GM23338 (cell line): ENCODE results near the gene NPB. TPM values are rescaled to one million over a fixed set of nuclear protein-coding genes. Genes with fewer than 3 reads are reported as not detected.

Source experiments
- ATAC-seq: fragments of 200-7000 bp; cut with Tn5 transposase; 3 replicates; pipeline ENCODE4 v1.9.1; 2020
- DNase-seq: peaks from one replicate; pipeline ENCODE4 v3.0.0-alpha.2; 2015; ENCODE audit warnings: low spot score
- H2AFZ ChIP-seq: fragments of 200-600 bp; sonication (generic); 2 replicates; pipeline ENCODE4 v1.8.0; 2016; ENCODE audit warnings: antibody characterized with exemption, mild to moderate bottlenecking, moderate library complexity
- H3F3A ChIP-seq: fragments of 200-600 bp; sonication (generic); replicated peaks from 2 replicates; pipeline ENCODE4 v1.8.0; 2017; ENCODE audit warnings: antibody characterized with exemption, mixed run types, low read depth
- H3K27ac ChIP-seq: fragments of 200-600 bp; sonication (generic); 2 replicates; pipeline ENCODE4 v1.6.1; 2016; ENCODE audit warnings: low read depth
- H3K27me3 ChIP-seq: fragments of 200-600 bp; sonication (generic); 2 replicates; pipeline ENCODE4 v1.8.0; 2016; ENCODE audit warnings: mild to moderate bottlenecking, mixed run types, moderate library complexity; ENCODE audit not compliant: insufficient read depth
- H3K36me3 ChIP-seq: fragments of 200-600 bp; sonication (generic); 2 replicates; pipeline ENCODE4 v1.8.0; 2016; ENCODE audit warnings: mild to moderate bottlenecking; ENCODE audit not compliant: insufficient read depth
- H3K4me1 ChIP-seq: fragments of 200-600 bp; sonication (generic); 2 replicates; pipeline ENCODE4 v1.8.0; 2016; ENCODE audit warnings: mild to moderate bottlenecking, moderate library complexity; ENCODE audit not compliant: insufficient read depth
- H3K4me2 ChIP-seq: fragments of 200-600 bp; sonication (generic); 2 replicates; pipeline ENCODE4 v1.7.1; 2017; ENCODE audit warnings: mixed run types
- H3K4me3 ChIP-seq: fragments of 200-600 bp; sonication (generic); 2 replicates; pipeline ENCODE4 v1.6.1; 2016; ENCODE audit warnings: mixed run types
- H3K79me2 ChIP-seq: fragments of 200-600 bp; sonication (generic); replicated peaks from 2 replicates; pipeline ENCODE4 v1.8.0; 2017; ENCODE audit warnings: mild to moderate bottlenecking; ENCODE audit not compliant: insufficient read depth
- H3K9me2 ChIP-seq: fragments of 200-600 bp; sonication (generic); 2 replicates; pipeline ENCODE4 v1.8.0; 2017; ENCODE audit not compliant: insufficient read depth
- H4K20me1 ChIP-seq: fragments of 200-600 bp; sonication (generic); replicated peaks from 2 replicates; pipeline ENCODE4 v1.8.0; 2017; ENCODE audit warnings: mild to moderate bottlenecking; ENCODE audit not compliant: insufficient read depth
- H3K27ac Mint-ChIP-seq: 2 replicates; pipeline ENCODE4 v1.8.0; 2020; ENCODE audit warnings: inconsistent platforms, mild to moderate bottlenecking, moderate library complexity, mixed read lengths
- H3K27me3 Mint-ChIP-seq: 3 replicates; pipeline ENCODE4 v1.8.0; 2022; ENCODE audit warnings: low read depth, mild to moderate bottlenecking, moderate library complexity, mixed read lengths, inconsistent platforms; ENCODE audit not compliant: insufficient read depth, poor library complexity
- H3K36me3 Mint-ChIP-seq: 3 replicates; pipeline ENCODE4 v1.8.0; 2021; ENCODE audit warnings: low read depth, mild to moderate bottlenecking, inconsistent platforms, moderate library complexity, mixed read lengths
- H3K4me1 Mint-ChIP-seq: 3 replicates; pipeline ENCODE4 v1.8.0; 2020; ENCODE audit warnings: mild to moderate bottlenecking, inconsistent platforms, mixed read lengths
- H3K4me3 Mint-ChIP-seq: 3 replicates; pipeline ENCODE4 v1.8.0; 2021; ENCODE audit warnings: moderate library complexity, mild to moderate bottlenecking, inconsistent platforms, mixed read lengths
- H3K9me3 Mint-ChIP-seq: 3 replicates; pipeline ENCODE4 v1.8.0; 2020; ENCODE audit warnings: moderate library complexity, mild to moderate bottlenecking, inconsistent platforms, mixed read lengths
- CREB1 ChIP-seq: fragments of 250-450 bp; sonication (Bioruptor Pico); IDR thresholded peaks from 2 replicates; pipeline ENCODE4 v1.5.0; 2020; ENCODE audit warnings: low read depth, mild to moderate bottlenecking, moderate library complexity
- NANOG ChIP-seq: IDR thresholded peaks from 2 replicates; pipeline ENCODE4 v1.6.1; 2016; ENCODE audit warnings: antibody characterized with exemption, borderline replicate concordance
- POLR2AphosphoS5 ChIP-seq: IDR thresholded peaks from 2 replicates; pipeline ENCODE4 v1.6.1; 2016; ENCODE audit warnings: antibody characterized with exemption, low read depth
- polyA plus RNA-seq: library from polyadenylated mRNA; unstranded; fragments of >200 nt; fragmentation: Nextera tagmentation; extraction: Ambion mirVana; gene quantifications from 2 replicates; pipeline ENCODE4 v1.2.1, GENCODE V29; 2016
- total RNA-seq: library from RNA; depleted of rRNA; stranded (reverse); fragments of >200 nt; shearing (Covaris generic); gene quantifications from 2 replicates; pipeline ENCODE4 v1.2.3, GENCODE V29; 2014
- TF ChIP-seq, protein P1 (sequence below), 2 experiments: fragments of 200-600 bp in 1 of 2; sonication (generic) in 1 of 2; conservative IDR thresholded peaks; 2 replicates each; pipeline versions ENCODE4 v1.5.1 to v1.6.1; 2016 to 2017; ENCODE audit warnings: antibody characterized with exemption in 2 of 2, low read depth in 2 of 2, mild to moderate bottlenecking in 2 of 2, moderate library complexity in 1 of 2
- TF ChIP-seq, protein P2 (sequence below): IDR thresholded peaks from one replicate; pipeline ENCODE4 v1.6.1; 2018; ENCODE audit warnings: antibody characterized with exemption; ENCODE audit not compliant: unreplicated experiment

The NPB gene
- total and polyA plus RNA-seq, 2 experiments from 2014 or later = 3.6 to 3.8 TPM

DNA sequence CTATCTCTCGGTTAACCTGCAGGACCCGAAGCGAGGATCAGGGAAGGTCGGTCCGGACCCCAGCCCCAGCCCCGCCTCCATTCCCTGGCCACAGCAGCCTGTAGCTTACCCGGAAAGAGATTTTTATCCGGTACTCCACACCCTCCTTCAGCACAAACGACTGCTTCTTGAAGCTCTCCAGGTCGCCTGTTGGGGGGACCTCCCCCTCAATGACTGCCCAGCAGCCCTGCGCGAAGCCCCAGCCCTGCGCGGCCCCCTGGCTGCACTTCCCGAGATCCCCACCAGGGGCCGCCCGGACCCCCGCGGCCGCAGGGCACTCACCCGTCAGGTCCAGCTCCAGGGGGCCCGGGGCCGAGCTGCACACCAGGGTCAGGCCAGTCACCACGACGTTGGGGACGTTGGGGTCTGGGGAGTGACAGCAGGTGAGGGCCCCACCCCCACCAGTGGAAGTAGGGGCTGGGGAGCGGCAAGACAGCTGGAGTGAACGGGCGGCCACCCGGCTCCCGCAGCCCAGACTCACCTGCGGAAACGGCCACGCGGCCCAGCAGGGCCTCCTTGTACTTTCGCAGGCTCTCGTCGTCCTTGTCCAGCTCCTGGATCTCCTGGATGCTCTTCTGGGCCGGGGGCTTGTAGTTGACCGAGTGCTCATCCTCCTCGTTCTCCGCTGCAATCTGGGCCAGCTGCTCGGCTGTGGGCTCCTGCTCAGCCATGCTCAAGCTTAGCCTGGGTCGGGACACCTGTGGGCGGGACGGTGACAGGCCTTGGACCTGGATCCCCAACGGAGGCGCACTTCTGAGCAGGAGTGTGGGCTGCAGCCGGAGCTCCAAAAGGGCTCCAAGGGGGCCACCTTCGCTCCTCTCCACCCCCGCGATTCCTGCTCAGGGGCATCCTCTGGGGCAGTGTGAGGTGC lies 32.6 kb upstream of the NPB start (continued):
- TF ChIP-seq, protein P1, sequence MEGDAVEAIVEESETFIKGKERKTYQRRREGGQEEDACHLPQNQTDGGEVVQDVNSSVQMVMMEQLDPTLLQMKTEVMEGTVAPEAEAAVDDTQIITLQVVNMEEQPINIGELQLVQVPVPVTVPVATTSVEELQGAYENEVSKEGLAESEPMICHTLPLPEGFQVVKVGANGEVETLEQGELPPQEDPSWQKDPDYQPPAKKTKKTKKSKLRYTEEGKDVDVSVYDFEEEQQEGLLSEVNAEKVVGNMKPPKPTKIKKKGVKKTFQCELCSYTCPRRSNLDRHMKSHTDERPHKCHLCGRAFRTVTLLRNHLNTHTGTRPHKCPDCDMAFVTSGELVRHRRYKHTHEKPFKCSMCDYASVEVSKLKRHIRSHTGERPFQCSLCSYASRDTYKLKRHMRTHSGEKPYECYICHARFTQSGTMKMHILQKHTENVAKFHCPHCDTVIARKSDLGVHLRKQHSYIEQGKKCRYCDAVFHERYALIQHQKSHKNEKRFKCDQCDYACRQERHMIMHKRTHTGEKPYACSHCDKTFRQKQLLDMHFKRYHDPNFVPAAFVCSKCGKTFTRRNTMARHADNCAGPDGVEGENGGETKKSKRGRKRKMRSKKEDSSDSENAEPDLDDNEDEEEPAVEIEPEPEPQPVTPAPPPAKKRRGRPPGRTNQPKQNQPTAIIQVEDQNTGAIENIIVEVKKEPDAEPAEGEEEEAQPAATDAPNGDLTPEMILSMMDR (conservative IDR thresholded peaks at IDR 0.05; ENCODE audit: low read depth in 2 of 2) = peak; percentile 76 to 79

DNA sequence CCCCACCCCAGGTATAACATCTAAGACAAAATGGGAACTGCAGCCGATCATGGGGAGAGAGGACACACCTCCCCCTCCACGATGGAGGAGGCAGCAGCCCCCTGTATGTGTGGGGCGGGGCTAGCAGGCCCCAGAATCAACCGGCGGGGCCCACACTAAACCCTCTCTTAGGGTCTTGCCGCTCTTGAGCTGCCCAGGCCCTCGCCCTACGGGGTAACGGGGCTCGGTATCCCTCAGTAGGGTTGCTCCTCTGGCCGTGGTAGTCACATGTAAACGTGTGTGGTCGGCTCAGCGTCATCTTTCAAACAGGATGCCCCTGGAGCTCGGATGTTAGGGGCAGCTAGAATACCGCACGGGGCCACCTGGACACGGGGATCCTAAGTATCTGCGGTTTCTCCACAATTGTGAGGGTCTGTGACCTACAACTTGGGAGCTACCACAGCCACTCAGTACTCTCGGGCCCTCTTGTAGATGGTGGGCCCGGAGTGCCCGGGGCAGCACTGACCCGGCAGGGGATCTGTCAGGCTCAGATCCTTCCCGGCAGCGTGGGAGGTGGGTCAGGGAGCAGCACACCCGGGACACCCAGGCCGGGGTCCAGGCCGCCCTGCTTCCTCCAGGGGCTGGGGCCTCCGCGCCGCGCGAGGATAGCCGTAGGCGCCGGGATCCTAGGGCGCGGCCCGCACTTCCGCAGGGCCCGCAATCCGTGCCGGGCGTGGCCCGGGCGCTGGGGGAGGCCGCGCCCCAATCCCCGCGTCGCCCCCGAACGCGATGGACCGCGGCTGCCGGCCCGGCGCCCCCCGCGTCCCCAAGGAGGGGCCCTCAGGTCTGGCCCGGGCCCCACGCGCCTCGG lies 31.7 kb upstream of the NPB start:
- H3K27ac ChIP-seq = peak overlapping the region; percentile 79
- Mint-ChIP-seq H3K9me3 (no peaks in the 10 kb centered on the region; the same call in 2 of the 3 replicates), H3K27ac (peak overlapping the region; percentile 91; the same call in 1 of the 2 replicates), H3K4me1 (peaks cover 22% of the 10 kb centered on the region), H3K36me3 (peaks cover 8% of the 10 kb centered on the region; the same call in 2 of the 3 replicates), H3K4me3 (peak overlapping the region; percentile 80), H3K27me3 (peaks cover 46% of the 10 kb centered on the region)
- H4K20me1 ChIP-seq = peaks cover 7% of the 10 kb centered on the region
- no peaks in the 10 kb centered on the region for H3K9me2 ChIP-seq
- H3K4me3 ChIP-seq = peak overlapping the region; percentile 85
- no peaks in the 10 kb centered on the region for H3K27me3 ChIP-seq
- 0 out of 2 replicates have a peak, but pooled peaks cover 4% of the 10 kb centered on the region for H3K79me2 ChIP-seq
- TF ChIP-seq NANOG = no peak
- TF ChIP-seq POLR2AphosphoS5 = peak; percentile 38; the same call in 1 of the 2 replicates
- H2AFZ ChIP-seq = no peak overlapping the region
- peak; percentile 56 for DNase-seq
- peak; percentile 8 for ATAC-seq
- H3F3A ChIP-seq = peaks cover 44% of the 10 kb centered on the region
- peaks cover 12% of the 10 kb centered on the region for H3K4me1 ChIP-seq
- H3K36me3 ChIP-seq = no peaks in the 10 kb centered on the region
- peak overlapping the region; percentile 94 for H3K4me2 ChIP-seq

DNA sequence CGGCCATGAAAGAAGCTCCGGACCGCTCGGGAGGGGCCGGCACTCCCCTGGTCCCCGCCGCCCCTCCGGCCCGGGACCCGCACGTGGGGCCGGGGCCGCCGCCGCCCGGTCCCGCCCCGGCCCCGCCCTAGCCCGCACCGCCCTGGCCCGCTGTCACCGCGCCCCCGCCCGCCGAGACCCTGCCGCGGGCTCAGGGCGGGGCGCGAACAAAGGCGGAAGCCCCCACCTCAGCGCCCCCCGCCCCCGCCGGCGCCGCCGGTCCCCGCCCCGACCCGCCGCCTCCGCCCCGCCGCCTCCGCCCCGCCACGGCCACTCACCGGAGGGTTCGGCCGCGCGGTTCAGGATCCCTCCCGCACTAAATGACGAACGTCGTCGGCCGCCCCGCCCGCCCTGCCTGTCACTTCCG lies 31.1 kb upstream of the NPB start, which contains the start of gene ARHGDIA:
ARHGDIA (minus strand) TSS at position 357 of the 406 bp plus-strand sequence. CDS start 1,407 bp downstream, outside the sequence.
- Histone ChIP-seq H3K4me2 (peak within 1 kb of the TSS; percentile 94), H3K79me2 (0 out of 2 replicates have a peak, but pooled peaks cover 4% of the 10 kb centered on the region), H3K4me1 (peaks cover 12% of the 10 kb centered on the region), H3K27ac (peak within 1 kb of the TSS; percentile 79), H3K36me3 (no peaks in the 10 kb centered on the region), H3K27me3 (no peaks in the 10 kb centered on the region), H2AFZ (peak within 1 kb of the TSS; percentile 87), H3K9me2 (no peaks in the 10 kb centered on the region), H3K4me3 (peak within 1 kb of the TSS; percentile 96), H3F3A (peaks cover 38% of the 10 kb centered on the region), H4K20me1 (peaks cover 4% of the 10 kb centered on the region; the same call in 1 of the 2 replicates)
- peak within 1 kb of the TSS; percentile 91; the same call in 1 of the 2 replicates for H3K27ac Mint-ChIP-seq
- peak; percentile 3; the same call in 2 of the 3 replicates for ATAC-seq
- TF ChIP-seq CREB1 (CRISPR knock-in tag) = peak; percentile 70
- TF ChIP-seq, protein P2, sequence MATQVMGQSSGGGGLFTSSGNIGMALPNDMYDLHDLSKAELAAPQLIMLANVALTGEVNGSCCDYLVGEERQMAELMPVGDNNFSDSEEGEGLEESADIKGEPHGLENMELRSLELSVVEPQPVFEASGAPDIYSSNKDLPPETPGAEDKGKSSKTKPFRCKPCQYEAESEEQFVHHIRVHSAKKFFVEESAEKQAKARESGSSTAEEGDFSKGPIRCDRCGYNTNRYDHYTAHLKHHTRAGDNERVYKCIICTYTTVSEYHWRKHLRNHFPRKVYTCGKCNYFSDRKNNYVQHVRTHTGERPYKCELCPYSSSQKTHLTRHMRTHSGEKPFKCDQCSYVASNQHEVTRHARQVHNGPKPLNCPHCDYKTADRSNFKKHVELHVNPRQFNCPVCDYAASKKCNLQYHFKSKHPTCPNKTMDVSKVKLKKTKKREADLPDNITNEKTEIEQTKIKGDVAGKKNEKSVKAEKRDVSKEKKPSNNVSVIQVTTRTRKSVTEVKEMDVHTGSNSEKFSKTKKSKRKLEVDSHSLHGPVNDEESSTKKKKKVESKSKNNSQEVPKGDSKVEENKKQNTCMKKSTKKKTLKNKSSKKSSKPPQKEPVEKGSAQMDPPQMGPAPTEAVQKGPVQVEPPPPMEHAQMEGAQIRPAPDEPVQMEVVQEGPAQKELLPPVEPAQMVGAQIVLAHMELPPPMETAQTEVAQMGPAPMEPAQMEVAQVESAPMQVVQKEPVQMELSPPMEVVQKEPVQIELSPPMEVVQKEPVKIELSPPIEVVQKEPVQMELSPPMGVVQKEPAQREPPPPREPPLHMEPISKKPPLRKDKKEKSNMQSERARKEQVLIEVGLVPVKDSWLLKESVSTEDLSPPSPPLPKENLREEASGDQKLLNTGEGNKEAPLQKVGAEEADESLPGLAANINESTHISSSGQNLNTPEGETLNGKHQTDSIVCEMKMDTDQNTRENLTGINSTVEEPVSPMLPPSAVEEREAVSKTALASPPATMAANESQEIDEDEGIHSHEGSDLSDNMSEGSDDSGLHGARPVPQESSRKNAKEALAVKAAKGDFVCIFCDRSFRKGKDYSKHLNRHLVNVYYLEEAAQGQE = no peak
- H3K4me1 Mint-ChIP-seq = peaks cover 22% of the 10 kb centered on the region
- H3K9me3 Mint-ChIP-seq = no peaks in the 10 kb centered on the region; the same call in 2 of the 3 replicates
- DNase-seq = no peak
- peaks cover 46% of the 10 kb centered on the region for H3K27me3 Mint-ChIP-seq
- H3K4me3 Mint-ChIP-seq = peak within 1 kb of the TSS; percentile 84
- peaks cover 8% of the 10 kb centered on the region; the same call in 2 of the 3 replicates for H3K36me3 Mint-ChIP-seq
